HG03108 (cell line): Measurements from ENCODE around the gene ATG4A.

ENCODE experiments used
- ATAC-seq: cut with Tn5 transposase; IDR thresholded peaks from one replicate; pipeline ENCODE4 v1.9.1; 2021; ENCODE audit warnings: moderate library complexity; ENCODE audit not compliant: unreplicated experiment

ATG4A gene

DNA sequence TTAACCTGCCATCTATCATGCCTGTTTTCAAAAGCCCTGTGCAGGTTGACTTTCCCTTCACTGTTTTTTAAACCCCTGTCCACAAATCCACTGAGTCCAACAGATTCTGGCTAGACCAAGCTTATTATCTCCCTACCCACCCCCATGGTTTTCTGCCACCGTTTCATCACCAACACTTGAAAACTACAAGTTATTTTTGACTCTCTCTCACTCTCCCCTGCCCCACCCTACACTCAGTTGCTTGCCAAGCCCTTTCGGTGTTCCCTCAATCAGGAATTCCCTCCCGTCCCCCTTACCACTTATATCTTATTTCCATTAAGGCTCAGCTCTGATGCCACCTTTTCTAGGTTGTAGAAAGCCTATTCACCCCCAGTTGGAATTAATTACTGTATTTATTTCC, 29.7 kb downstream of the ATG4A start:
- ATAC-seq, result no peak

DNA sequence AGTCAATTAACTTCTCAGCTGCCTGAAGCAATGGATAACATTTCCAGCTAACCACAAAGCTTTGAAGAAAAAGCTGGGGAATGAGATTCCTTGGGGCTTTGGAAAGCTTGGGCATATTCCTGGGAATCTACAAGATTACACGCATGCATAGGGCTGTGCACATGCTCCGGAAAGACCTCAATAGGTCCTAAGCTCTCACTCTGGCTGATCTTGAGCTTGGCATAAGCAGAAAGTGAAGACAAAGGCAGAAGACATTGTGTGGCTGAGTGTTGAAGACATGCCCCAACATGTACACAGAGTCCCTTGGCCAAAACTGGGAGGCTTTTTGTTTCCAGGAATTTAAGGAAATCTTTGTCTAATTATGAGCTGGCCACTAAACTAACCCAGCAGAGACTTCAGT, 31.2 kb downstream of the ATG4A start:
- no peak for ATAC-seq

DNA sequence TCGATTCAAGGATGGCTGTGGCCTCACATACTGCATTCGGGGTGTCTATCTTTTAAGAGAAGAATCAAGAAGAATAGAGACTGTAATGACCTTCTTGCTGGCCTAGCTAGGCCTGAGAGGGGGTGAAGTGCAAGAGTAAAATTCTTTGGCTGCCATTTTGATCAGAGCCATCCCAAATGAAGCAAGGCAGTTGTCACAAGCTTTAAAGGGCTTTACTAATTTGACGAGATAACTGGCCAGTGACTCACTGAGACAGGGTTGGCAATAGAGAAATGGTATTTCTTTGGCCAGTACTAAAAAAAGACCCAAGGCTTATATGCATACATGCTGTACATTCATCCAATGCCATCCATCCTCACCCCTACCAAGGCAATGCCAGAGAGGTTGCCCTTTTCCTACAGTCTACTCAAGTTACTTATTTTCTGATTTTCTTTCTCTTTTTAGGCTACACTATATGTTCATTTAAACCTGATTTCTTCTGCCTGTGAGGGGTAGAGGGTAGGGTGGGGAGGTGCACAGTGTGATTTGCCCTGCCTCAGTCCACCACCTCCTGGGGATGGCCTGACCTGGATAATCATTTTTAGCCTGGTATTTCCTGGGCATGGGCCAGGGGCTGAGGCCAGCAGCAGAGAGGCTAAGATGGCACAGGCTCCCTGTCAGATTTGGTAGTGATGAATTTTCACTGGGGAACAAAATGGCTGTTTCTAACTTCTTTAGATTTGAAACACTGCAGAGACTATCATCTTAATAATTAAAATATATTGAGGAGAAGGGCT, 32.2 kb downstream of the ATG4A start:
- ATAC-seq, result no peak

DNA sequence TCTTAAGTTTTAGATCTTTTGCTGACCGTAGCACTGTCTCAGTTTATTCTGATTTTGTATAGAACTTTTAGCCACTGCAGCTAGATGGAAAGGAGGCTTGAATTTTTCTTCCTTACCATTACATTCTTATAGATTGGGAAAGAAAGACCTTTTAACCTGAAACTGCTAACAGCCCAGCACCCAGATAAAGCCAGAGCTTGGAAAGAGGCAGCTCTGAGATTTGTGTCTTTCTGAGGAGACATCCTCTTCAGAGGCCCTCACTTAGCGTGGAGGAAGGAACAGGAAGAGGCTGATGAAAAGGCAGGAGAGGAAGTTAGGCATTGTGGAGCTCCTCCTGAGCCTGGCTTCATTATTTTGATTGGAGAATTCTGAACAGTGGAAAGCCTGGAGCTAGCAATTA, 35.1 kb downstream of the ATG4A start:
- ATAC-seq, result no peak

DNA sequence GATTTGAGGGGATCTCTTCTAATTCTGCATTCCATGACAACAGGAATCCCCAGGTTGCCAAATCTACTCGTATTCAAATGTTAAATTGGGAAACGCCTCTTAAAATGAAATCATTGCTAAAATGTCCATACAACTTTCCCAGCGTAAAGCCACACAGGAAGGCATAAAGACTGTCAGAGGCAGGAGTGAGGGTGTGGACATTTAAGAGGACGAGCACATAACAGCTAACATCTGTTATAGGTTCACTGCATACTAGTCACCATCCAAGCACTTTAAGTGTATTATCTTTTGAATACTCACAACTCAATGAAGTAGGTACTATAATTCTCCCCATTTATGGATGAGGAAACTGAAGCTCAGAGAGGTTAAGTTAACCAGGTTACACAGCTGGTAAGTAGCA, 35.6 kb downstream of the ATG4A start:
- no peak for ATAC-seq

DNA sequence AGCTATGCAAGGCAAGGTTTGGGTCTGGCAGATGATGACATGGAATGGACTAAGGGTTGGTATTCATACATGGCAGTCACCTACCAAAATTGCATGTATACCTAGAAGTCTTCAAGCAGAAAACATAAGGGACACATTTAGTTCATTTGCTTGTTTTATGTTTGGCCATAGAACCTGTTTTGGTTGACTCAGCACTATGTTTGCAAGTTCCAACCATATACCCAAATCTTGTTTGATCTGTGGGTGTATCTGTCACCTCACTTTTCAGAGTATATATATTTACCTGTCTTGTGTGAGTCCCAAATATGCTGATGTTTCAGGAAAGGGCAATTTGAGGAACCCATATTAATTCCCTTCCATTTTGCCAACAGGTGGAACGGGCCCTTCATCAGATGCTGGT, 39.3 kb downstream of the ATG4A start:
- no peak for ATAC-seq

DNA sequence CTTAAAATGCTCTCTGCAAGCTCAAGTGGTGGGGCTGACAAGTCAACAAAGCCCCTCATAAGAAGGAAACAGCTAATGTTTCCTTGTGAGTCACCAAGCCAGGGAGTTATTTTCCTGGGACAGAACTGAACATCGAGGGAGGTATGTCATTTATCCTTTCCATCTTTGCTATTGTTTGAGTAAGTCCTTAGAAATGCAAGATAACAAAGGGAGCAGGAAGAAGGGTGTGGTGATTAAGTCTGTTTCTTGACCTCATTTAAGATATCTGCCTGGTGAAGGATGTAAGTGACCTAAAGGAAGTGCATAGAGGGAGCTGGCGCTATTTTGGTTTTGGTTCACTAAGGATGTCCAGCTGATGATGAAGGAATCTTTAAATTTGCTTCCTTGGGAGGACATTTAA, 39.9 kb downstream of the ATG4A start:
- no peak for ATAC-seq

DNA sequence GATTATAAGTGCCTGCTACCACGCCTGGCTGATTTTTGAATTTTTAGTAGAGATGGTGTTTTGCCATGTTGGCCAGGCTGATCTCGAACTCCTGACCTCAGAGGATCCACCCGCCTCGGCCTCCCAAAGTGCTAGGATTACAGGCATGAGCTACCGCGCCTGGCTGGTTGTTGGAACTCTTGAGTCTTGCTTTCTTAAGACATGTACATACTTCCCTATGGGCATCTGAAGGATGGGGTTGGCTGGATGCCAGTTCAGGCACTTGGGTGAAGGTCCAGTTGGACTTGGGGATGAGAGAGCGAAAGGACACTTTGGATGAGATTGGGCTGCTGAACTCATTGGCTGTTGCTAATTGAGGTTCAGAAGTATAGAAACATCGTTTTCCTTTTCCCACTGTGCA, 40.5 kb downstream of the ATG4A start:
- no peak for ATAC-seq

DNA sequence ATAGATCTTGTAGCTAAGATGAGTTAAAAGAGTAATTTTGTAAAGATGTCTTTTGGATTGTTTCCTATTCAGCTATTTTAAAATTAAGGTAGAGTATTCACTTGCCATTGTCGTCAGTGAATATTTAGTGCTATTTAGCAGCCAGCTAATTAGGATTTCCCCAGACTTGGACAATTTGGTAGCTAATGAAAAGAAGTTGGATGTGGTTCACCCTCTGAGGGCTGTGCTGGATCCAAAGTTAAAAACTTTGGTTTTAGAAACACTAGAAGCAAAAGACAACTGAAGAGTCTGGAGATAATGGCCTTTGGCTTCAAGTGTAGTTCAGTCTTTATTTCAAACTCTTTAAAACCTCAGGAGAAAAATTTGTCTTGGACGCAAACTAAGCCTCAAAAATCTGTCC, 41.3 kb downstream of the ATG4A start:
- no peak for ATAC-seq

DNA sequence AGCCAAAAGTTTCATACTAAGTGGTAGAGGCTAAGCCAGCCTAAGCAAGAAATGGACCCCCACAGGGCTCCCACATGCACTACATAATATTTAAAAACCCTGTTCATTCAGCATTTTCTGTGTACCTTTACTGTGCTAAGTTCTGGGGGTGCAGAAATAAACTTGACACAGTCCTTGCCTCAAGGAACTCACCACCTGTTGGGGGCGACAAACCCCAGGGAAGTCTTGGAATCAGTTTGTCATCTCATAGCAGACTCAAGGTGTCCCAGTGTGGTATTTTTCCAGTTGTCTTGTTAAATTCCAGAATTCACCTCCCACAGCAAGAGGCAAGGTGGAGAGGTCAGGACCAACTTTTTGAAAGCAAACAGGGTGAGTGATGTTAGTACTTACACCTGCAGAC, 43.1 kb downstream of the ATG4A start:
- ATAC-seq, result no peak

DNA sequence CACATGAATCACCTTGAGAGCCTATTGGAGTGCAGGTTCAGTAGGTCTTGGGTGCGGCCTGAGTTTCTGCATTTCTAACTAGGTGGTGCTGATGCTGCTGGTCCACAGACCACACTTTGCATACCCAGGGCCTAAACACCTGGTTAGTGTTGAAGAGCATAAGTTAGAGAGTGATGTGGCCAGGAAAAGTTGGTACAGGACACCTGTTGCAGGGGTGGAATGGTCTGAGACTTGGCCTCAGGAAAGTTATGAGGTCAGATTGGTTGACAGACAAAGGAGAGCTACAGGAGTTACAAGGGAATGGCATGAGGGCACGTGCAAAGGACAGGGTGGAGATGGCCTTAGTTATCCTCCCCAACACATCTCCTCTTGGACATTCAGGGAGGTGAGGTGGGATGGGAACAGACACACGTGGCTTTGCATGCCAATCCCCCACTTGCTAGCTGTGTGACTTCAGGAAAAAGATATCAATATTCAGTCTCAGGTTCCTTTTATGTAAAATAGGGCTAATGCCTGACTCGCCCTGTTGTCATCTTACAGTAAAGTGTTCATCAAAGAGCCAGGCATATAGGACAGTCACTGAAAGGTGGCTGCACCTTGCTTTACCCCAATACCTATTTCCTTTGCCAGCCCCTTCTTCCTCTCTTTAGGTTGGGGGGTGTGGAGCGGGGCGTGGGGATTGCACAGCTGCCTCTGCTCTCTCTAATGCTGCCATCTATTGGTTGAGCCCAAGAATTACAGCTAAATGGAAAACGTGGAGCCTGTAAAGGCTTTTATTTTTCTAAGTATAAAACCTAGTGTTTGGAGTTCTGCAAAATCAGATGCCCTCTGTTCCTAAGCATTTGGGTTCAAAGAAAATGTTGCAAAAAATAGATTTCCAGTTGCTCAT, 47.5 kb downstream of the ATG4A start:
- ATAC-seq, result no peak

DNA sequence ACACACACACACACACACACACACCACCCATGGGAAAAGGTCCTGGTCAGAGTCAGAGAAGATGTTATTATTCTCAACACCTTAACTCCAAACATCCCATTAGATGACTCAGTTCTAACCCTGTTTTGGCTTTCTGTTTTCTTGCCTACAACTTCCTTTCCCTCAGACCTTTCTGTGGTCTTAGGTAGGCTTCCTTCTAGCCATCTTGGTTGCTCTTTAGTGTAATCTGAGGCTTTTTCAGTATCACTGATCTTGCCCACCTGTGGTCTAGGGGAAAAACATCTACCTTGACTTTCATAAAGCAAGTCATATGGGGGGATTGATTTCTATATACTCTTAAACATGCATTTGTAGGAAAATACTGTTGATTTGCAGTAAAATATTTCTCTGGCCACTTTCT, 56.9 kb downstream of the ATG4A start:
- peak; percentile 86 for ATAC-seq

DNA sequence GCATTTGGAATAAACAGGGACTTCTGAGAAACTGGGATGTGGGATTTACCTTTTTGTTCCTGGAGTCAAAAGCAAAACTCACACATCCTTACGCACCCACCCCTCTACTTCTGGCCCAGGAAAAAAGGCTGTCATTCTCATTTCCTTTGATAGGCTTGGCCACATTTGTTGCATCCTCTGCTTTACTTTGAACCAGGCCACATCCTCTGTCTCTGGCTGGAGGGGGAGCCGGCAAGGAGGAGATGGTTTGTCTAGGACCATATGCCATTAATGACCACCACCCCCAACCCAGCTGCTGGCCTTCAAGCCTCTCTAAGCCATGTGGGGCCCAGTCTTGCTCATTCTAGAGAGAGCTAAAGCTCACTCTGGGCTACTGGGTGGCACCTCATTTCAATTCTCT, 64.5 kb downstream of the ATG4A start:
- ATAC-seq, result no peak

DNA sequence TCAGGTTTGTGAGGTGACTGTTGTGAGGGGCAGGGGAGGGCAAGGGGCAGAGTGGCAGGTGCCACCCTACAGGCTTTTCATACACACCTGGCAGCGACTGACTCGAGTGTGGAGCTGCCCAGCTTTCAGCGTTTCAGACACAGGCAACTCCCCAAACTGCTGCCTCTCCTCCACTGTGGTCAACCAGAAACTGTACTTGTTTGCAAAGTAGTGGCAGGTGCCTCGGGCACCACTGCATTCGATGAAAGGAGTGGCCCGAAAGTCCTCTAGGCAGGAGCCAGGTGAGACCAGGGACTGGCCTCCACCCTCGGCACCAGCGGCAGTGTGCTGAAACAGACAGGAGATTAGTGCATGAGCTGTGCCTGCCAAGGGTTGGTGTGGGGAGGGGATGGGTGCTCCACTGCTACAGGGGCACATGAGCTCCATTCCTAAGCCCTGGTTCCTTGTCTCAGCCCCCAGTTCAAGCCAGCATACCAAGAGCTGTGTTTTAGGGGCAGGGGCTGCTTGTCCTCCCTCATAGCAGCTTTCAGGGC, 65.4 kb downstream of the ATG4A start:
- no peak for ATAC-seq

DNA sequence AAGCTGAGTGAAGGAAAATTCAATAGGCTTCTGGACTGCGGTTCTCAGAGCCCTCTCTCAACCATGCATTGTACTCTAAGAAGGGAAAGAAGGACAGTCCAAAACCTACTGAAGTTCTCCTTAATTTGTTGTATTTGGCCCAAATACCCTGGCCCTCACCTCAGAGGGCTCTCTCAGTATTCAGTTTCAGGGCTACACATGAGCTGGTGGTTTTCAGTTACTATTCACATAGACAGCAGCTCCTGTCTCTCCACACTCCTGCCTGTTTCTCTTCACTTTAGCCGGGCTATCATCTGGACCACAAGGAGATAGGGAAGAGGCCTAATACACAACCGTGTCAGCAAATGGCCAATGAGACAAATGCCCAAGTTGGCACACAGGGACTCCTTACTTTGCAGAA, 66.0 kb downstream of the ATG4A start:
- no peak for ATAC-seq

DNA sequence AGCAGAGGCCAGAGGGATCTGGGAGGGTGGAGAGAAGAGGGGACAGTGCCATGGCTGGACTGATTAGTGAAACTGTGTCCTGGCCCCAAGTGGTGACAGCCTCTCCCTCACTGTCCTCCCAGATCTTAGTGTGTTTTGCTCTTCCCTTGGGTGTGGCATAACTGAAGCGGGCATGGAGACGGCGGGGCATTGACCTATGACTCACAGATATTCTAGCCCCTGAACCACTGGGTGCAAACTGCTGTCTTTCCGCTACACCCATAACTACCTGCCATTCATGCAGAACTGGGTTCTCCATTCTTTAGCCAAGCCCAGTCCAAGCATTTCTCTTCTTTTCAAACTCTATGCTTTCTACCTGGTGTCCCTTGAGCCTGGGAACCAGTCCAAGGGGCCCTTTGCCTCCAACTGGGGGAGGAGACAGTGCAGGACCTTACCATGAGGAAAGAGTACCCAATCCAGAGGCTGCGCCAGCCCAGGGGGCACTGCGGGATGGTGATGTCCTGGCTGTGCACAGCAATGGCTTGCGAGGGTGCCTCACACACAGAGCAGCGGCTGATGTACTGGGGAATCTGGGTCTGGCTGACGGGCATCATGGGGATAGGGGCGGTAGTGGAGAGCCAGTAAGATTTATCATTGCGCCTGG, 67.6 kb downstream of the ATG4A start:
- ATAC-seq, result no peak

DNA sequence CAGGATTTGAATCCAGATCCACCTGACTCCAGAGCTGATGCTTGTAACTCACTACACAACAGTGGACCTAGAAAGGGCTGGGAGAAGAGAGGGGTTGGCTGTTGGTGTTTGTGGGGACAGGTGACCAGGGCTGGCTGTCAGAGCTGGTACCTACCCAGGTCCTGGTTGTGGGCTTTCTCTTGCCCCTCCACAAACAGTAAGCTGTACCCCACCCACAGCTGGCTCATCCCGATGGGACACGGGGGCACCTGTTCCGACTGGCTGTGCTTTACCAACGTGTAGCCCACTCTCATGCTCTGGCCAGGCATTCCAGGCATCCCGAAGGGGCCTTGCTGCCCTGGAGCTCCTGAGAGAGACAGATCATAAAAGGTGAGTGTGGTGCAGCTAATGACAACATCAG, 68.7 kb downstream of the ATG4A start:
- no peak for ATAC-seq

DNA sequence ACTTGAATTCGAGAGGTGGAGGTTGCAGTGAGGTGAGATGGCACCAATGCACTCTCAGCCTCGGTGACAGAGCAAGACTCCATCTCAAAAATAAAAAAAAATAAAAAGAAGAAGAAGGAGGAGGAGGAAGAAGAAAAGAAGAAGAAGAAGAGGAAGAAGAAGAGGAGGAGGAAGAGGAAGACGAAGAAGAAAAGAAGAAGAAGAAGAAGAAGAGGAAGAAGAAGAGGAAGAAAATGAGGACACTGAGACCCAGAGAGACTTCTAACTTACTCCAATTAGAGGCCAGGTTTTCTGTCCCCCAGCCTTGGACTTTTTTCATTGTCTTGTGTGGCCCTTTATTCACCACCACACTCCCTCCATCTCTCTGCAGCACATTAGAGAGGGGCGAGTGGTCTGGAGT, 70.7 kb downstream of the ATG4A start:
- no peak for ATAC-seq

DNA sequence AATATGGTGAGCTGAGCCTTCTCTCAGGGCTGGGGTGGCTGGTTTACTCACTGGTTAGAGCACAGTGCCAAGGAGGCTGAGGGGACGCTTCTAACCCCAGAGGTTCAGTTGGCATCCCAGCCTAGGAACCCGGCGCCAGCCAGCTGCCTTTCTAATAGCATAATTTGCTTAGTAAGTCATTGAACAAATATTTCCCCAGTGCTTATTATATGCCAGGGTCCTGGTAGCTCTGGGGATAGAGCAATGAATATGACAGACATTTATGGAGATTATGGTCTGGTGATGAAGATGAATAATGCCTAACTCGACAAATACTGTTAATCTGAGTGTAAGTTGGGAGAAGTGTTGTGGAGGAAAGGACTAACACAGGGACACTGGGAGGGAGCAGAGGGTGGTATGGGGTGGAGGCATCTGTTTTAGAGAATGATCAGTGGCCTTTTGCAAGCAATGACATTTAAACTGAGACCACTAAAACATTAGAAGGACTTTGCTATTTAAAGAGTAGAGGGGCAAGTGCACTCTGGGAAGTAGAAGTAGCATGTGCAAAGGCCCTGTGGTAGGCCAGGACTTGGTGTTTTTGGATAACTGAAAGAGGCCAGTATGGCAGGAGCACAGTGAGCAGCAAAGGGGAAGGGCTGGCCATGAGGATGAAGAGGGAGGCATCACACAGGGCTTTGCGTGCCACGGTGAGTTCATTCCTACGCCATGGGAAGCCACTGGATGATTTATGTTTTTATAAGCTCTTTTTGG, 71.9 kb downstream of the ATG4A start:
- no peak for ATAC-seq

DNA sequence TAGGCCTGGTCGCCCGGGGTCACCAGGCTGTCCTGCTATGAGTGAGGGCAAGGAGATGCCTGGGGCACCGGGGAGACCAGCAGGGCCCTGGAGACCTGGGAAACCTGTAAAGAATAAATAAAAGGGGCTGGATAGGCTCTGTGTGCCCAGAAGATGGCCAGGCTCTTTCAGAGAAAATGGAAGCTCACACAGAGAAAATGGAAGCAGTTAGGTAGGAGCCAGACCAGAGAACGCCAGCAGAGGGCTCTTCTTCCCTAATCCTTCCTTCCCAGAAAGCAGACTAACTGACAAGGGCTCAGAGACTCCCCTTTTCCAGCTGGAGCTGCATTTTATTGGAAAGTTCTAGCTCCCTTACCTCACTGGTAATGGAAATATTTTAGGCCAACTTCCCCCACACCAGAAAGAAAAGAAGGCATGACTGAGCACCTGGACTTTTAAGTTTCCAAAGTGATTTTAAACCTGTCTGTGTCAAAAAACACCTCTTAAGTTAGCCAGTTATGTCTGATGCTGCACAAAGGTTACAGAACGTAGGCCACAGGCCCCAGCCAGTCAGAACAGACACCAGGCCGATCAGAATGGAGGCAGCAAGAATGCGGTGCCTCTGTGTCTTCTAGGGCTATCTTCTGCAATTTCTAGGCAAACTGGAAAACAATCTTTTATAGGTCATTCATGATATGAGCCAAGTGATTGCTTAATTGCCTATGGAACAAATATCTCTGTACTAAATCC, 74.0 kb downstream of the ATG4A start:
- ATAC-seq, result no peak
